Left forelimb (tissue), 1 donor: ENCODE results near the gene NIN.

Experiments used
- DNase-seq: peaks from one replicate; pipeline ENCODE4 v3.0.0-alpha.2; 2018; ENCODE audit warnings: low spot score

Gene NIN

GRCh38 chr14:50830932-50831725 lies at the start of gene NIN:
TSS of gene NIN (minus strand) at chr14:50831162. CDS start at chr14:50822056, 9,106 bp downstream.
- DNase-seq, result peak; percentile 85

DNA sequence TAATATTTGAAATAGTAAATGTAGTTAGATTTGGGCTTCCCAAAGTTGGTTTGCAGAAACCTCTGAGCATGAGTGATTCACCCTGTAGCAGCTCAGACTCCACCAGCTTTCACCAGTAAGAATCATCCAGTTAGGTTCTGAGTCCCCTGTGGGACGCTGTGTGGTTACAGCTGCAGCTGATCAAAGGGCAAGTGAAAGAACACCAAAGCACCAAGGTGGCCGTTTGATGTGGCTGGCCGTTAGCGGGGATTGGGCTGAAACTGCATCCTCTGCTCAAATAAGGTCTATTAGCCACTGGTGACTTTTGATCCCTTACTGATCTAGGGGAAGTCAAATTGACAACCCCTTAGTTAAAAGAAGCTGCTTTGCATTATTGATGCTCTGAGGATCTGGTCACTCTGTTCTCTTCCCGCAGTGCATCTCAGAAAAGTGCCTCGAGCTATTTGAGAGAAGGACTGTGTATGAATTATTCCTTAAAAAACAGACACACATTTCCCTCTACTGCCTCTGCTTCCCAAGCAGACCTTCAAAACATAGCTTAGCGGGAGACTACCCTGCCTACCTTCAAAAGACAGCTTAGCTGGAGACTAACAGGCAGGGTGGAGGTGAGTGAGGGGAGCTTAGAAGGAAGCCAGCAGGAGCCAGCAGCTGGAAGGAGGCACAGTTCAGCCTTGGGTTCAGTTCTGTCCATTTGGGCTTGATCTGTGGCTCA lies 44.6 kb upstream of the NIN start:
- DNase-seq, result no peak

DNA sequence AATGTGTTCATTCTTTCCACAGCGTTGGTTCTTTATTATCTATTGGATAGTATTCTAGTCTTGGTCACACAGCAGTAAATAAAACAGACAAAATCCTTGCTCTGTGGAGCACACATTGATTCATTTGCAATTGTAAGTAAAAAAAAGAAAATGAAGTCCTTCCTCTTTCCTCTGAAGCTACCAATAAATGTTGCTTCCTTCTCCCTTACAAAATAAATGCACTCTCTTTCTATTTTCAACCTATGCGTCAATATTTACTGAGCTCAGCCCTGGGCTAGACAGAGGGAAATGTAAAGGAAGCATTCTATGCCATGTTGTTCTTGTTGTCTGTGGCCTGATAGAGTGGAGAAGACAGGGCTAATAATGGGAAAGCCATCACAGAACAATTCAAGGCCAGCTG lies 43.8 kb upstream of the NIN start:
- DNase-seq, result no peak

DNA sequence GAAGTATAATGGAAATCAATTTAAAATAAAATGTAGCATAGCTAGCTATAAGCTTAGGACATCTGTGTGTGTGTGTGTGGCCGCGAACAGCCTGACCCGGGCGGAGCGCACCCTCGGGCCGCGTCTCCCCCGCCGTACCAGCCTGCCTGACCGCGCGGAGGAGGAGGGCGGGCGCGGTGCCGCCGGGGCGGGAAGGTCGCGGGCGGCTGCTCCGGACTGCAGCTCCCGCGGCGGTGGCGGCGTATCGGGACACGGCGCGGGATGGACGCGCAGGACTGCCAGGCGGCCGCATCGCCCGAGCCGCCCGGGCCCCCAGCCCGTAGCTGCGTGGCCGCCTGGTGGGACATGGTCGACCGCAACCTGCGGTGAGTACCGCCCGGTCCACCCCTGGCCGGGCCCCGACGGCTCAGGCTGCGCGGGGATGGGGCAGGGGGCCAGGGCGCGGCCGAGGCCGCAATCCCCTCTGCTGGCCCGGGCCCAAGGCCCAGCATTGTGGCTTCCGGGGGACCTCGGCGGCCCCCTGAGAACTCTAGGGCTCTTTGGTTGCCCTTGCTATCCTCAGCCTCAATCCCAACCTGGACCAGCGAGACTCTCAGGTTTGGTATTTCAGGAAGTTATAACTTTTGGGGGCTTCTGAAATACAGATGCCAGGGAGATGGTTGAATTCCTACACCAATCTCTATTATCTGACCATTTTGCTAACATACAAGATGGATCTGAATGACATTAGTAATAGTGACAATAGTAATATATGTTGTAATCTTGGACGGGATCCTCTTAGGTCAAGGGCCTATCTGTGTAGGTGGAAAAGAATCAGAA lies 41.2 kb upstream of the NIN start, which contains the start of gene ABHD12B:
Gene ABHD12B (plus strand): TSS at position 140 of the 819 bp plus-strand sequence. CDS start 122 bp downstream, at position 262.
- DNase-seq, result peak; percentile 67

DNA sequence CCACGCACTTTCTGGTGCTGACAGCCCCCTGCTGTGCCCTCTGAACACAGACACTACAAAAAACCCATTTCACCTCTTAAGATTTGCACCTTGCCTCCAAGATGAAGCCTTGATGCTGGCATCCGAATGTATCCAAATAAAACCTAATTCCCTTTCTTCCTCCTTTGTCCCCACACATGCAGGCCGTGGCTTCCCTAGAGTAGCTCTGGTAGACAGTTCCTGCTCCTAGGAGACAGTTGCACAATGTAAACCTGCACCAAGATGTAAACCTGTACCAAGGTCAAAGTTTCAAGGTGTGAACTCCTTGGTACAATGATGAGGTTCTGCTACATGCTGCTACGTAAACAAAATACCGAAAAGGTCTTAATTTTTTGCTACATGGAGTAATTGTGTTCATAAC lies 40.3 kb upstream of the NIN start:
- no peak for DNase-seq

GRCh38 chr14:50865391-50866076 lies 34.6 kb upstream of the NIN start:
- no peak for DNase-seq

- no peak for DNase-seq
Observed at GRCh38 chr14:50864946-50865345, 34.0 kb upstream of the NIN start.

DNA sequence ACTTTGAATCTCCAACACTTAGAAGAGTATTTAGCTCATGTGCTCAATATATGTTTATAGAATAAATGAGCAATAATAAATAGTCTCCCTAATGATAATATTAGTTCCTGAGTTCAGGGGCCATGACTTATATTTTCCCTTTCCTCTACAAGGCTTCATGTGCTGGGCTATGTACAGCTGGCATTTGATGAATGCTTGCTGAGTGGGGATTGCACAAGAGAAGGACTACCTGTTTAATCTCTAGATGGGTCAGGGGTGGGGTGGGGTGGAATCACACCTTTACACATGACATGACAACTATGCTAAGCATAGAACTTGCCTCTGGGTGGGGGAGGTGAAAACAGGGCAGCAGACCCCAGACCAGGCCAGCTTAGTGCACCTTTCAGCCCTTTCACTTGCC lies 33.3 kb upstream of the NIN start:
- no peak for DNase-seq

- no peak for DNase-seq
Observed at GRCh38 chr14:50862036-50862570, 31.1 kb upstream of the NIN start.

DNA sequence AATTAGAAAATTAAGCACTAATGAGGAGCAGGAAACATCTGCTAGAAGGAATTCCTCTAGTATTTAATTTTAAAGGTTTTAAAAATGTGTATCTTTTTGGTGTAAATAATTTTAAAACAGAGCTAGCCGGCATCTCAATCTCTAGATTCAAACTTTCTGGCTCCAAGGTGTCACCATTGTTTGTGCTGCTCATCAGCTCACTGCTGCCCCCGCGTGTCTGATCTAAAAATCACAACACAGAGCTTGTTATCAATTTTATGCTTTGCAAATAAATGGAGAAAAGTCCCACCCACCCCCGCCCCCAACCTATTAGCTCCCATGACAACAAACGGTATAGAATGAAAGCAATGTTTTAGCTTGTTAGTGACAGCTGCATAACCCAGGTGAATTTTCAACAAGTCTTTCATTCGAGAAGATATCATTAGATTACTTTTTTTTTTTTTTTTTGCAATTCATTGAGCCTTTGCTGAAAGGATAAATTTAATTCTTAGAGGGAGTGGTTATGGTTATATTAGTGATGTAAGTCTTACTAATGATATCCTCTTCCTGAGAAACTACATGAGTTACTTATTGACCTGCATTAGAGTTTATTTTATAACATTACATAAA lies 29.6 kb upstream of the NIN start:
- peak; percentile 85 for DNase-seq

DNA sequence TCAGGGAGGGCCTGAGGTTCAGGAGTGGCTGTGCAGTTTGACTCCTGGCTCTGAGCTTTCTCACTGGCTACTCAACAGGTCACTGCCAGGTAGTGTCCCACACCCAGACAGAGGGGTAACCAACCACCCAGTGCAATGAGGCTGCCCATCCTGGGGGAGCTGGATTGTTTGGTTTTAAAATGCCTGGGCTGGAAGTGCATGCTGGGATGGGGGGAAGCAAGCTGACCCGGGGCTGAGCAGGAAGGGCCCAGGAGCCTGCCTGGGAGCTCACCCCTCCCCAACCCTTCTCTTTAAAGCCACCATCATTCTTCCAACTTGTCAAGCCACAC lies 28.3 kb upstream of the NIN start:
- no peak for DNase-seq

DNA sequence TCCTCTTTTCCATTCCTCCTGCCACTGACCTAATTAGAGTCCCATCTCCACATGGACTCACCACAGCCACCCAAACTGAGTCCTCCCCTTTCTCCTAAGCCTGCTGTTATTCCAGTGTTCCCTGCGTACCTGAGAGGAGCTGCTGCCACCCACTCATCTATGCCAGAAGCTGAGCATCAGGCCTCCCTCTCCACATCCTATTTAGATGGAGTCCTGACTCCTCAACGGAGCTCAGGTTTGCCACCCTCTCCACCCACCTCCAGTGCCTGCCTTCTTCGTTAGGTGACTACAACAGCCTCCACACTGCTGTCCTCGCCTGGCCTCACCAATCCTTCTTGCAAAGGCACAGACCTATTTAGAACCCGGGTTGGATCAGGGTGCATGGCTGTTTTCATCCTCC lies 25.7 kb upstream of the NIN start:
- no peak for DNase-seq

DNA sequence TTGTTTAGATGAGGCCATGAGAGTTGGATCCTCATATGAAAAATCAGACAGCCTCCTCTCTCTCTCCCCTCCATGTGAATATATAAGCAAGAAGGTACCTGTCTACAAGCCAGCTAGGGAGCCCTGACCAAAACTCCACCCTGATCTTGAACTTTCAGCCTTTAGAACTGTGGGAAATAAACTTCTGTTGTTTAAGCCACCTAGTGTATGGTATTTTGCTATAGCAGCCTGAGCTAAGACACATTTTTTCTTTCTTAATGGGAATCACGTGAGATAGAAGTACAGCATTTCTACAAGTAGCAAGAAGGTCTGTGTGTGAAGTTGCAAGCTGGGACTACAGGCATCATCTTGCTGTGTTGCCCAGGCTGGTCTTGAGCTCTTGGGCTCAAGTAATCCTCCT lies 24.6 kb upstream of the NIN start:
- no peak for DNase-seq

DNA sequence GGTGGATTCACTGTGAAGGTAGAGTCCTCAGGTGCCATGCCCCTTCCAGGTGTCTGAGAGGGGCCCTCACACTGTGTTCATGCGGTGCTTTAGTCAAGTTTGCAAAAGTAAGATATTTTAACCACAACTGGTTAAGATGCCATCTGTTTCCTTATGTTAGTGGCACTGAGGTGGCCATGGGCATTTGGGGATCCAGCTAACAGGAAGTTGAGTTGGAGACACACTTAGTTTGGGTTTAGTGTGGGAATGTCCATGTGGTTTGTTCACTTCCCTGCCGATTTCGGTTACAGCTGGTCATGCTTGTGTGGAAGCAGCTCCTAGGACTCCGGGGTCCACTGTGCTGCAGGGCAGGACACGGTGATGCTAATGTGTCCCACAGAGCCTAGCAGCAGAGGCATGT lies 23.6 kb upstream of the NIN start:
- no peak for DNase-seq

DNA sequence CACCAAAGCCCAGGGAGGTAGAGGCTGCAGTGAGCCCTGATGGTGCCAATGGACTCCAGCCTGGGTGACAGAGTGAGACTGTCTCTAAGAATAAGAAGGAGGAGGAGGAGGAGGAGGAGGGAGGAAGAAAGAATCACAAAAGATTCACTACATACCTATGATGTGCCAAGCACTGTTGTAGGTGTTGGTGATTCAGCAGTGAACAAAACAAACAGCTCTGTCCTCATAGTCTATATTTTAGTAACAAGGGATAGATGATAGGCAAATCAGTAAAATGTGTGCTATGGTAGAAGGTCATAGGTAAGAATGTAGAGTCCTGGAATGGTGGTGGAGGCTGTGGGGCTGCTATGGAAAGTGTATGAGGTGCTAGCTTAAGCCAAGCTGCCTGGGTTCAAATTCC lies 22.9 kb upstream of the NIN start:
- no peak for DNase-seq

DNA sequence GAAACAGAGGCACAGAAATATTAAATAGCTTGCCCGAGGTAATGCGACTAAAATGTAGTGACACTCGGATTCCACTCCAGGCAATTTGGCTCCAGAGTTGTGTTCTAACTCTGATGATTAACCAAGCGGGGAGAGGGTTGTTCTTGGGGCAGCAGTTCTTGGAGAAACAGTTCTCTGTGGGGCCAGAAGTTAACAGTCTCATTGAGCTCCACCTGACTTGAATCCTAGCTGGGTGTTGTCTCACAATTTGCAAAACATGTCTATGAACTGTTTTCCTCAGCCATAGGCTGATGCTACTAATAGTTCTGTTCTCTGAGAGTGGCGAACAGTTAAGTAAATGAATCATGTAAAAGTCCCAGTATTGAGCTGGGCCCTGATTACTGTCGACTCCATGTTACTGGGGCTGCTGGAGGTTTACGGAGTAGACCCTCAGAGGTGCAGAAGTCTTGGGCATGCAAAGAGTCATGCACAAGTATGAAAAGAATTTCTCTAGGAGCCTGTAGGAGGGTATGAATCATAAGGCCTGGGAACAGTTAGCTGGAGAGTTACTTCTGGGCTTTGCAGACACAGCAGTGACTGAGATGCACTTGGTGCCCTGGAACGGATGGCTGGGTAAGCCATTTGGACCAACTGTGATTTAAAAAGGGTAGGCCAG lies 15.4 kb upstream of the NIN start:
- DNase-seq, result no peak

DNA sequence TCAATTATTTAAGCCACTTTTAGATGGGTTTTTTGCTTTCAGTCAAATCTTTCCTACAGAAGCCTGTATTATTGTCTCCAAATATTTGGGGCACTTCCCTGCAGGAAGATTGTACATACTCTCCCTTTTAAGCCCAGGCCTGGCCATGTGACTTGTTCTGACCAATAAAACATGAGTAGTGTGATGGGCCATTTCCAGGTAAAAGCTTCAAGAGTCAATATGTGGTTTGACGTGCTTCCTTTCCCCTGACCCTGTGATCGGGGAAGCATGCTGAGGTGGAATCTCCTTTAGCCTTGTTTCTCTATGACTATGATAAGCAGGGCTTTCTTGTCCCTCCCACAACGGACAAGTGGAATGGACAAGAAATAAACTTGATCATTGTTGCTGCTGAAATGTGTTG lies 14.2 kb upstream of the NIN start:
- no peak for DNase-seq

DNA sequence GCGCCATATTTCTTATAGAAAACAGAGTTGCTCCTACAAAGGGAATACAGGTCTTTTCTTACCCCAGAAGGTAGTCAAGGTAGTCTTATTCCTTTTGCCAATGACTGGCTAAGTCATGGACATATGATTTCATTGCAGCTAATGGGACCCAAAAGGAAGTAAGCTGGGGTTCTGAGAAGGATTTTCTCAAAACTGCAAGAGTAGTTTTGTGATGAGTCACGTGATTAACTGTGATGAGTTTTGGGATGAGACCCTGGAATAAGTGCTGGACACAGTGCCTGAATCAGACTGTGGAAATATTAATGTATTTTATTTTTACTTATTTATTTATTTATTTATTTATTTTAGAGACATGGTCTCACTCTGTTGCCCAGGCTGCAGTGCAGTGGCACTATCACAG lies 13.4 kb upstream of the NIN start:
- no peak for DNase-seq

GRCh38 chr14:50839691-50840090 lies 8.7 kb upstream of the NIN start:
- no peak for DNase-seq

- DNase-seq, result no peak
Observed at GRCh38 chr14:50839048-50839447, 8.1 kb upstream of the NIN start.
